Measurements from ENCODE around the gene COIL. TPM values are rescaled to one million over a fixed set of nuclear protein-coding genes. Genes with fewer than 3 reads are reported as not detected.

COIL gene
- total RNA-seq, 4 donors from 2014 or later = 8.2 to 15.2 (median 10.0) TPM

- TF ChIP-seq CTCF (IDR thresholded peaks at IDR 0.05; ENCODE audit: low read depth) = no peak
These were observed 24.7 kb upstream of the COIL start for GRCh38 chr17:56985371-56986162.

DNA sequence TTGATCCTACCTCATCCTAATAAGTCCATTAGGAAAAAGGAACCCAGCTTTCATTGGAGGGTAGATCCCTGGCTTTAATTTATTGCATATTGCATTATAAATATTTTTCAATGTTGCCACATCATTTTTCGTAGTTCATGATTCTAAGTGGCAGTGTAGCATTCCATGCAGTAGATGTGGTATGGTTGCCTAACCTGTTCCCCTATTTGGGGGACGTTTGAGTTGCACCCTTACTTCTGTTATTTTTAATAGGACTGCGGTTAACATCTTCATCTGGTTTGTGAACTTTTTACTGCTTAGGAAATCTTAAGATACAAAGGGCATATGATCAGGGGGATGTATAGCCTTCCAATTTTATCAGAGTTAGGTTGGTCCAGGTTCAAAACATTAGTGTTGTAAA is 22.5 kb upstream of the COIL start:
- no peak for TF ChIP-seq CTCF (IDR thresholded peaks at IDR 0.05; ENCODE audit: low read depth)

DNA sequence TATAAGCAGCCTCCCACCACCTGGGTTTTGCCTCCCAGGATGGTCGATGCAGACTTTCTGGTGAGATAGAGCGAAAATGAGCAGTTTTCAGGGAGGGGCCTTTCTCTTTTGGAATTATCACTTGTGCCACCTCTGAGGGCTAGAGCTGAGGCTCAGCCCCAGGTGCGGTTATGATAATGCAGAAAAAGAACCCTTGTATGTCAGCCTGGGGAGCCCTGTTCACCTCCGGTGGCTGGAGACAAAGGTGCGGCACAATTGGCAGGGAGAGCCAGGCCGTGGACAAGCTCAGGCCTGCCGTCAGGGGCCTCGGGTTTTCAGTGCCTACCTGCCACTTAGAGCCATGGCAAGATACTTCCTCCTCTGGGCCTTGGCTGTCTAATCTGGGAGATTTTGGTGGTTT is 21.5 kb upstream of the COIL start:
- TF ChIP-seq CTCF (IDR thresholded peaks at IDR 0.05; ENCODE audit: low read depth) = no peak

DNA sequence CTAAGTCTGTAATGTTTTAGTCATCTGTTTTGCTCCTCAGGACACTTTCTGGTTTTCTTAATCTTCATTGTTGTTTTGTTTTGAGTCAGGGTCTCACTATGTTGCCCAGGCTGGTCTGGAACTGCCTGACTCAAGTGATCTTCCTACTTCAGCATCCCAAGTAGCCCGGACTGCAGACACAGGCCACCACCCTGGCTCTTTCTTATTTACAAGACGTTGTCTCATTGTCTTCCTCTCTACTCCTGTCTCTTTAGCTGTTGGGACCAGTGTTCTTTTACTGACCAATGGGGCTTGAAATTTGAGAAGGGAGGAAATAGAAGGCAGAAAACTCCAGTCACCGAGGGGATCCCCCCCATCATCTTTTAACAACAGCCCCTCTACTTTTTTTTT is 18.2 kb upstream of the COIL start:
- no peak for TF ChIP-seq CTCF (IDR thresholded peaks at IDR 0.05; ENCODE audit: low read depth)

DNA sequence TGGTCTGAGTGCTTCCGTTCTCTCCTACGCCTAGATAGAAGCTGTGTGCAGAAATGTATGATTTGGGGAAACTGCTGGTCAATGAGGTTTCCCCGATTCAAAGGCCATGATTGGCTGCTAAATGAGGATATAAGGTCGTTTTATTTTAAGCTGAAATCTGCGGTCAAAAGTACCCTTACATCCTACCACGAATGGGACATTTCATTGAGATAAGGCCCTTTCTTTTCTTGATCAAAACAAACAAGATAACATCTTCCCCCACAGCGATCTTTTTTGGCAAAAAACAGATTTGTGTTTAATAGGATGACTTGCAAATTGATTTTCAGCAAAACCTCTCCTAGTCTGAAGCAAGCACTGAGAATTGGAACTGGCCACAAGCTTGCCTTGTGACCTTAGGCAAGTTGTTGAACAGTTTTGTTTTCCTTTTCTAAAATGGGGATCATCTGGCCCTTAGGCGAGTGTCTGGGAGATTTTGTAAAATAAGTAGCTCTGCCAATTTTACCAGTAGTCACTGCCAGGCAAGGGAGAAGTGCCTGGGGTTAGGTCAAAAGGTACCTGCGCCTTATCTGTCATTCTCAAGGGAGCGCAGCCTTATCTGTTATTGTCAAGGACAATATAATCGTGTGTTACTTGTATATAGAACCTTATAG is 17.7 kb upstream of the COIL start:
- TF ChIP-seq CTCF (IDR thresholded peaks at IDR 0.05; ENCODE audit: low read depth) = no peak

DNA sequence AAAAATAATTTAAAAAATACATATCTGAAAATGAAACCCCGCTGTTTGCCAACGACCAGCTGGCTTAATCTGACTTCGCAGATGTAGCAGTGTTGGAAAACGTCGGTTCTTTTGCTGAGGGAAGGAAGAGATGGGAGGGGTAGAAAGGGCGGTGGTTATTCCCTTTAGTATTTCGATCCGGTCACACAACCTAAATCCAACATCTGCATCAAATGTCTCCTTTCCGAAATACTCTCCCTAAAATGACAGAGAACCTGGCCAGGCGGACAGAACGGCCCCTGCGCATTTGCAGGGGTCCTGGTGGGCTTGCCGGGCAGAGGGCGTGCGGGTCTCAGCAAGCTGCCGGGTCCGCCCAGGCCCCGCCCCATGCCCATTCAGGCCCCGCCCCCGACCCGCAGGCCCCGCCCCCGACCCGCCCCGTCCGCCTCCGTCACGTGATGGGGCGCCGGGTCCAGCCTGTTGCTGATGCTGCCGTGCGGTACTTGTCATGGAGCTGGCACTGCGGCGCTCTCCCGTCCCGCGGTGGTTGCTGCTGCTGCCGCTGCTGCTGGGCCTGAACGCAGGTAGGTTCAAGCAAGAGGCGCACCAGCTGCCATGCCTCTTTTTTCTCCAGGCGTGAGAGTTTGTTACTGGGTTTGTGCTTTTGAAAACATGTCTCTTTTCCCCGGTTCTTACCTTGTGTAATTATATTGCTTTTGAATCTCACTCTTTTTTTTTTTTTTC is 17.0 kb upstream of the COIL start, which contains the start of gene SCPEP1:
Gene SCPEP1 (plus strand): TSS at position 459 of the 723 bp plus-strand sequence. CDS start 29 bp downstream, at position 488.
- no peak for TF ChIP-seq CTCF (IDR thresholded peaks at IDR 0.05; ENCODE audit: low read depth)

All from subcutaneous adipose tissue (tissue), 4 donors.